Measurements from ENCODE around the gene TBXA2R. TPM values are rescaled to one million over a fixed set of nuclear protein-coding genes. Genes with fewer than 3 reads are reported as not detected.
A peak's percentile ranks its signal among the peaks of the same experiment; 100 is the strongest.

Gene TBXA2R
- total RNA-seq, 1 experiment from 2014 or later: 1.3 TPM

DNA sequence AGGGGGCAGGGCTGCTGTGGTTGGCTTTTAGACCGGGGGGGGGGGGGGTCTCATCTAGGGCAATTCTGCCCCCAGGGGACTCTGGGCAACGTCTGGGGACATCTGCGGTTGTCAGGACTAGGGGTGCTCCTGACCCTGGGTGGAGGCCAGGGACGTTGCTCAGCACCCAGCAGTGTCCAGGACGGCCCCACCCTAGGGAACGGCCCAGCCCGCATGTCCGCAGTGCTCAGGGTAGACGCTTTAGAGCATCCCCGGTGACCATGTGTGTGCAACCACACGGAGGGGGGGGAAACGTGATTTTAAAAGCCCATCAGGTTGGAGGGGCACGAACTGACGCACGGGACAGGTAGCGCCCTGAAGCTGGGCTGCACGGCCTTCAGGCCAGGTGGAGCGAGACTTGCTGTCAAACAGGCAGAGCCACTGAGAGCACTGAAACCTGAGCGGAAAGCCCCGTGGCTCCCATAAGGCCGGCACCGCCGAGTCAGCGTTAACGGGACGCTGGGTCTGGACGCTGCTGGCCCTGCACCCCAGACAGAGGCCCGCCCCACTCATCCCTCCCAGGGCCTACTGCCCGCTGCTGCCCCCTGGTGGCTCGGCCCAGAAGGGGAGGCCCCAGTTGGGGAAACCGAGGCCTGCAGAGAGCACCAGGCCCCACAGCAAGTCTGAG lies 11.6 kb upstream of the TBXA2R start:
- TF ChIP-seq CTCF (IDR thresholded peaks at IDR 0.05) (peak; percentile 92), E2F1 (CRISPR knock-in tag; IDR thresholded peaks at IDR 0.05) (no peak), E2F4 (CRISPR knock-in tag; IDR thresholded peaks at IDR 0.05; ENCODE audit: borderline replicate concordance, low read depth) (no peak), ZNF317 (CRISPR knock-in tag; IDR thresholded peaks at IDR 0.05; ENCODE audit: borderline replicate concordance, low read depth) (no peak), ZBTB43 (CRISPR knock-in tag; IDR thresholded peaks at IDR 0.05) (no peak), TEAD4 (CRISPR knock-in tag; IDR thresholded peaks at IDR 0.05) (no peak), EMX1 (CRISPR knock-in tag; IDR thresholded peaks at IDR 0.05) (no peak)
- TF ChIP-seq, protein P1, sequence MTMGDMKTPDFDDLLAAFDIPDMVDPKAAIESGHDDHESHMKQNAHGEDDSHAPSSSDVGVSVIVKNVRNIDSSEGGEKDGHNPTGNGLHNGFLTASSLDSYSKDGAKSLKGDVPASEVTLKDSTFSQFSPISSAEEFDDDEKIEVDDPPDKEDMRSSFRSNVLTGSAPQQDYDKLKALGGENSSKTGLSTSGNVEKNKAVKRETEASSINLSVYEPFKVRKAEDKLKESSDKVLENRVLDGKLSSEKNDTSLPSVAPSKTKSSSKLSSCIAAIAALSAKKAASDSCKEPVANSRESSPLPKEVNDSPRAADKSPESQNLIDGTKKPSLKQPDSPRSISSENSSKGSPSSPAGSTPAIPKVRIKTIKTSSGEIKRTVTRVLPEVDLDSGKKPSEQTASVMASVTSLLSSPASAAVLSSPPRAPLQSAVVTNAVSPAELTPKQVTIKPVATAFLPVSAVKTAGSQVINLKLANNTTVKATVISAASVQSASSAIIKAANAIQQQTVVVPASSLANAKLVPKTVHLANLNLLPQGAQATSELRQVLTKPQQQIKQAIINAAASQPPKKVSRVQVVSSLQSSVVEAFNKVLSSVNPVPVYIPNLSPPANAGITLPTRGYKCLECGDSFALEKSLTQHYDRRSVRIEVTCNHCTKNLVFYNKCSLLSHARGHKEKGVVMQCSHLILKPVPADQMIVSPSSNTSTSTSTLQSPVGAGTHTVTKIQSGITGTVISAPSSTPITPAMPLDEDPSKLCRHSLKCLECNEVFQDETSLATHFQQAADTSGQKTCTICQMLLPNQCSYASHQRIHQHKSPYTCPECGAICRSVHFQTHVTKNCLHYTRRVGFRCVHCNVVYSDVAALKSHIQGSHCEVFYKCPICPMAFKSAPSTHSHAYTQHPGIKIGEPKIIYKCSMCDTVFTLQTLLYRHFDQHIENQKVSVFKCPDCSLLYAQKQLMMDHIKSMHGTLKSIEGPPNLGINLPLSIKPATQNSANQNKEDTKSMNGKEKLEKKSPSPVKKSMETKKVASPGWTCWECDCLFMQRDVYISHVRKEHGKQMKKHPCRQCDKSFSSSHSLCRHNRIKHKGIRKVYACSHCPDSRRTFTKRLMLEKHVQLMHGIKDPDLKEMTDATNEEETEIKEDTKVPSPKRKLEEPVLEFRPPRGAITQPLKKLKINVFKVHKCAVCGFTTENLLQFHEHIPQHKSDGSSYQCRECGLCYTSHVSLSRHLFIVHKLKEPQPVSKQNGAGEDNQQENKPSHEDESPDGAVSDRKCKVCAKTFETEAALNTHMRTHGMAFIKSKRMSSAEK (CRISPR knock-in tag; IDR thresholded peaks at IDR 0.05; ENCODE audit: borderline replicate concordance): no peak
- DNase-seq (ENCODE audit: low spot score) (peak; percentile 80), ATAC-seq (peak; percentile 78)
- Mint-ChIP-seq H3K4me1 (0 out of 2 replicates have a peak, but pooled peaks cover 3% of the 10 kb centered on the region), H3K27me3 (ENCODE audit: low read depth) (no peaks in the 10 kb centered on the region), H3K4me3 (no peak overlapping the region), H3K27ac (no peak overlapping the region), H3K36me3 (peaks cover 5% of the 10 kb centered on the region), H3K9me3 (no peaks in the 10 kb centered on the region)
- ChIA-PET CTCF (interaction anchor here (0.7 to 3.4 kb wide), 6 partner anchors 9 to 32 kb away, joined by 3 to 17 read pairs (median 3); no protein-coding TSS in a partner anchor), POLR2A (no interaction called here)

DNA sequence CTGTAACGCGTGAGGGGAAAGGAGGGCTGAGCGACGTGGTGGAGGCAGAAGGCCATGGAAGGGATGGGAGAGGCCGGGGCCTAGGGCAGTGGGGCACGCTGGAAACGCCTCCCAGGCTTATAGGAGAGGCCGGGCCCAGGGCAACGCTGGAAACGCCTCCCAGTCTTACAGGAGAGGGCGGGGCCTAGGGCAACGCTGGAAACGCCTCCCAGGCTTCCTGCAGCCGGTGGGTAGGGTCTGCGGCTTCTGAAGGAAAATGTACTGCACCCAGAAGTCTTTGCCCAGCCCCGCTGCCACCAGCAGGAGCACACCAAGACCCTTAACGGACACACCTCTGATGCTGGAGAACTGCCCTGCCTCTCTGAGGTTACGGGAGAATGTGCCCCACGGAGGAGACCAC lies 10.8 kb upstream of the TBXA2R start:
- Mint-ChIP-seq H3K4me1 (0 out of 2 replicates have a peak, but pooled peaks cover 3% of the 10 kb centered on the region), H3K4me3 (no peak overlapping the region), H3K27ac (peak overlapping the region; percentile 36; the same call in 1 of the 2 replicates), H3K36me3 (peaks cover 3% of the 10 kb centered on the region), H3K27me3 (ENCODE audit: low read depth) (no peaks in the 10 kb centered on the region), H3K9me3 (no peaks in the 10 kb centered on the region)
- peak; percentile 50 for ATAC-seq
- CTCF ChIA-PET: interaction anchor here (0.6 kb wide), 1 partner anchor 10 kb away, joined by 3 read pairs; the partner anchor contains the start of gene CACTIN
- POLR2A ChIA-PET: no interaction called here
- DNase-seq (ENCODE audit: low spot score): peak; percentile 42
- TF ChIP-seq MLX (CRISPR knock-in tag; IDR thresholded peaks at IDR 0.05): no peak
- TF ChIP-seq NFE2L1 (CRISPR knock-in tag; IDR thresholded peaks at IDR 0.05): no peak
- no peak for TF ChIP-seq E2F4 (CRISPR knock-in tag; IDR thresholded peaks at IDR 0.05; ENCODE audit: borderline replicate concordance, low read depth)
- TF ChIP-seq RORB (CRISPR knock-in tag; IDR thresholded peaks at IDR 0.05): no peak
- no peak for TF ChIP-seq NFATC4 (CRISPR knock-in tag; IDR thresholded peaks at IDR 0.05)
- no peak for TF ChIP-seq ZNF138 (CRISPR knock-in tag; conservative IDR thresholded peaks at IDR 0.05)
- TF ChIP-seq, protein P2, sequence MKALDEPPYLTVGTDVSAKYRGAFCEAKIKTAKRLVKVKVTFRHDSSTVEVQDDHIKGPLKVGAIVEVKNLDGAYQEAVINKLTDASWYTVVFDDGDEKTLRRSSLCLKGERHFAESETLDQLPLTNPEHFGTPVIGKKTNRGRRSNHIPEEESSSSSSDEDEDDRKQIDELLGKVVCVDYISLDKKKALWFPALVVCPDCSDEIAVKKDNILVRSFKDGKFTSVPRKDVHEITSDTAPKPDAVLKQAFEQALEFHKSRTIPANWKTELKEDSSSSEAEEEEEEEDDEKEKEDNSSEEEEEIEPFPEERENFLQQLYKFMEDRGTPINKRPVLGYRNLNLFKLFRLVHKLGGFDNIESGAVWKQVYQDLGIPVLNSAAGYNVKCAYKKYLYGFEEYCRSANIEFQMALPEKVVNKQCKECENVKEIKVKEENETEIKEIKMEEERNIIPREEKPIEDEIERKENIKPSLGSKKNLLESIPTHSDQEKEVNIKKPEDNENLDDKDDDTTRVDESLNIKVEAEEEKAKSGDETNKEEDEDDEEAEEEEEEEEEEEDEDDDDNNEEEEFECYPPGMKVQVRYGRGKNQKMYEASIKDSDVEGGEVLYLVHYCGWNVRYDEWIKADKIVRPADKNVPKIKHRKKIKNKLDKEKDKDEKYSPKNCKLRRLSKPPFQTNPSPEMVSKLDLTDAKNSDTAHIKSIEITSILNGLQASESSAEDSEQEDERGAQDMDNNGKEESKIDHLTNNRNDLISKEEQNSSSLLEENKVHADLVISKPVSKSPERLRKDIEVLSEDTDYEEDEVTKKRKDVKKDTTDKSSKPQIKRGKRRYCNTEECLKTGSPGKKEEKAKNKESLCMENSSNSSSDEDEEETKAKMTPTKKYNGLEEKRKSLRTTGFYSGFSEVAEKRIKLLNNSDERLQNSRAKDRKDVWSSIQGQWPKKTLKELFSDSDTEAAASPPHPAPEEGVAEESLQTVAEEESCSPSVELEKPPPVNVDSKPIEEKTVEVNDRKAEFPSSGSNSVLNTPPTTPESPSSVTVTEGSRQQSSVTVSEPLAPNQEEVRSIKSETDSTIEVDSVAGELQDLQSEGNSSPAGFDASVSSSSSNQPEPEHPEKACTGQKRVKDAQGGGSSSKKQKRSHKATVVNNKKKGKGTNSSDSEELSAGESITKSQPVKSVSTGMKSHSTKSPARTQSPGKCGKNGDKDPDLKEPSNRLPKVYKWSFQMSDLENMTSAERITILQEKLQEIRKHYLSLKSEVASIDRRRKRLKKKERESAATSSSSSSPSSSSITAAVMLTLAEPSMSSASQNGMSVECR (CRISPR knock-in tag; IDR thresholded peaks at IDR 0.05; ENCODE audit: borderline replicate concordance): no peak
- no peak for TF ChIP-seq ZNF219 (CRISPR knock-in tag; IDR thresholded peaks at IDR 0.05; ENCODE audit: borderline replicate concordance)
- TF ChIP-seq ZBTB21 (CRISPR knock-in tag; IDR thresholded peaks at IDR 0.05; ENCODE audit: borderline replicate concordance): no peak
- TF ChIP-seq ZNF317 (CRISPR knock-in tag; IDR thresholded peaks at IDR 0.05; ENCODE audit: borderline replicate concordance, low read depth): no peak
- no peak for TF ChIP-seq SMAD4 (CRISPR knock-in tag; IDR thresholded peaks at IDR 0.05)
